ENCODE data around the gene MRGPRF. TPM values are rescaled to one million over a fixed set of nuclear protein-coding genes. Genes with fewer than 3 reads are reported as not detected.

The MRGPRF gene
- total and polyA plus RNA-seq, 2 of the 8 experiments (the other 6 are each of a cell fraction or from before 2014, with no cell fraction given): 7.5 to 11.0 TPM

DNA sequence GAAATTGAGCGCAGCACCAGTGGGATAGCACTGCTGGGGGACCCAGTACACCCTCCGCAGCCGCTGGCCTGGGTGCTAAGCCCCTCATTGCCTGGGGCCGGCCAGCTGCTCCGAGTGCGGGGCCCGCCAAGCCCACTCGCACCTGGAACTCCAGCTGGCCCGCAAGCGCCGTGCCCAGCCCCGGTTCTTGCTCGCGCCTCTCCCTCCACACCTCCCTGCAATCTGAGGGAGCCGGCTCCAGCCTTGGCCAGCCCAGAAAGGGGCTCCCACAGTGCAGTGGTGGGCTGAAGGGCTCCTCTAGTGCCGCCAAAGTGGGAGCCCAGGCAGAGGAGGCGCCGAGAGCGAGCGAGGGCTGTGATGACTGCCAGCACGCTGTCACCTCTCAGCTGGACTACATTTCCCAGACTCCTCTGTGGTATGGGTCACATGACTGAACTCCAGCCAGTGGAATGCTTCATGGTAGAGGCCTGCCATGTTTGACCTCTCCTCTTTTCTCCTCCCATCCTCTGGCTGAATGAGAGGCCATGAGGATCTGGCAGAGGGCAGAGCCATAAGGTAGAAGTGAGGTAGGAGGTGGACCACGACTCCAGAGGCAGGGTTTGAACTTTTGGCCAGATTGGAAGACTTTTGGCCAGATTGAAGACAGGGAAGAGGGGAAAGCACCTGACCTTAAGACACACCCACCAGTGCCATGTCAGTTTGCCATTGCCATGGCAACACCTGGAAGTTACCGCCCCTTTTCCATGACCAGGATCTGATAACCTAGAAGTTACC lies 38.4 kb downstream of the MRGPRF start (continued):
- TF ChIP-seq, protein P1, sequence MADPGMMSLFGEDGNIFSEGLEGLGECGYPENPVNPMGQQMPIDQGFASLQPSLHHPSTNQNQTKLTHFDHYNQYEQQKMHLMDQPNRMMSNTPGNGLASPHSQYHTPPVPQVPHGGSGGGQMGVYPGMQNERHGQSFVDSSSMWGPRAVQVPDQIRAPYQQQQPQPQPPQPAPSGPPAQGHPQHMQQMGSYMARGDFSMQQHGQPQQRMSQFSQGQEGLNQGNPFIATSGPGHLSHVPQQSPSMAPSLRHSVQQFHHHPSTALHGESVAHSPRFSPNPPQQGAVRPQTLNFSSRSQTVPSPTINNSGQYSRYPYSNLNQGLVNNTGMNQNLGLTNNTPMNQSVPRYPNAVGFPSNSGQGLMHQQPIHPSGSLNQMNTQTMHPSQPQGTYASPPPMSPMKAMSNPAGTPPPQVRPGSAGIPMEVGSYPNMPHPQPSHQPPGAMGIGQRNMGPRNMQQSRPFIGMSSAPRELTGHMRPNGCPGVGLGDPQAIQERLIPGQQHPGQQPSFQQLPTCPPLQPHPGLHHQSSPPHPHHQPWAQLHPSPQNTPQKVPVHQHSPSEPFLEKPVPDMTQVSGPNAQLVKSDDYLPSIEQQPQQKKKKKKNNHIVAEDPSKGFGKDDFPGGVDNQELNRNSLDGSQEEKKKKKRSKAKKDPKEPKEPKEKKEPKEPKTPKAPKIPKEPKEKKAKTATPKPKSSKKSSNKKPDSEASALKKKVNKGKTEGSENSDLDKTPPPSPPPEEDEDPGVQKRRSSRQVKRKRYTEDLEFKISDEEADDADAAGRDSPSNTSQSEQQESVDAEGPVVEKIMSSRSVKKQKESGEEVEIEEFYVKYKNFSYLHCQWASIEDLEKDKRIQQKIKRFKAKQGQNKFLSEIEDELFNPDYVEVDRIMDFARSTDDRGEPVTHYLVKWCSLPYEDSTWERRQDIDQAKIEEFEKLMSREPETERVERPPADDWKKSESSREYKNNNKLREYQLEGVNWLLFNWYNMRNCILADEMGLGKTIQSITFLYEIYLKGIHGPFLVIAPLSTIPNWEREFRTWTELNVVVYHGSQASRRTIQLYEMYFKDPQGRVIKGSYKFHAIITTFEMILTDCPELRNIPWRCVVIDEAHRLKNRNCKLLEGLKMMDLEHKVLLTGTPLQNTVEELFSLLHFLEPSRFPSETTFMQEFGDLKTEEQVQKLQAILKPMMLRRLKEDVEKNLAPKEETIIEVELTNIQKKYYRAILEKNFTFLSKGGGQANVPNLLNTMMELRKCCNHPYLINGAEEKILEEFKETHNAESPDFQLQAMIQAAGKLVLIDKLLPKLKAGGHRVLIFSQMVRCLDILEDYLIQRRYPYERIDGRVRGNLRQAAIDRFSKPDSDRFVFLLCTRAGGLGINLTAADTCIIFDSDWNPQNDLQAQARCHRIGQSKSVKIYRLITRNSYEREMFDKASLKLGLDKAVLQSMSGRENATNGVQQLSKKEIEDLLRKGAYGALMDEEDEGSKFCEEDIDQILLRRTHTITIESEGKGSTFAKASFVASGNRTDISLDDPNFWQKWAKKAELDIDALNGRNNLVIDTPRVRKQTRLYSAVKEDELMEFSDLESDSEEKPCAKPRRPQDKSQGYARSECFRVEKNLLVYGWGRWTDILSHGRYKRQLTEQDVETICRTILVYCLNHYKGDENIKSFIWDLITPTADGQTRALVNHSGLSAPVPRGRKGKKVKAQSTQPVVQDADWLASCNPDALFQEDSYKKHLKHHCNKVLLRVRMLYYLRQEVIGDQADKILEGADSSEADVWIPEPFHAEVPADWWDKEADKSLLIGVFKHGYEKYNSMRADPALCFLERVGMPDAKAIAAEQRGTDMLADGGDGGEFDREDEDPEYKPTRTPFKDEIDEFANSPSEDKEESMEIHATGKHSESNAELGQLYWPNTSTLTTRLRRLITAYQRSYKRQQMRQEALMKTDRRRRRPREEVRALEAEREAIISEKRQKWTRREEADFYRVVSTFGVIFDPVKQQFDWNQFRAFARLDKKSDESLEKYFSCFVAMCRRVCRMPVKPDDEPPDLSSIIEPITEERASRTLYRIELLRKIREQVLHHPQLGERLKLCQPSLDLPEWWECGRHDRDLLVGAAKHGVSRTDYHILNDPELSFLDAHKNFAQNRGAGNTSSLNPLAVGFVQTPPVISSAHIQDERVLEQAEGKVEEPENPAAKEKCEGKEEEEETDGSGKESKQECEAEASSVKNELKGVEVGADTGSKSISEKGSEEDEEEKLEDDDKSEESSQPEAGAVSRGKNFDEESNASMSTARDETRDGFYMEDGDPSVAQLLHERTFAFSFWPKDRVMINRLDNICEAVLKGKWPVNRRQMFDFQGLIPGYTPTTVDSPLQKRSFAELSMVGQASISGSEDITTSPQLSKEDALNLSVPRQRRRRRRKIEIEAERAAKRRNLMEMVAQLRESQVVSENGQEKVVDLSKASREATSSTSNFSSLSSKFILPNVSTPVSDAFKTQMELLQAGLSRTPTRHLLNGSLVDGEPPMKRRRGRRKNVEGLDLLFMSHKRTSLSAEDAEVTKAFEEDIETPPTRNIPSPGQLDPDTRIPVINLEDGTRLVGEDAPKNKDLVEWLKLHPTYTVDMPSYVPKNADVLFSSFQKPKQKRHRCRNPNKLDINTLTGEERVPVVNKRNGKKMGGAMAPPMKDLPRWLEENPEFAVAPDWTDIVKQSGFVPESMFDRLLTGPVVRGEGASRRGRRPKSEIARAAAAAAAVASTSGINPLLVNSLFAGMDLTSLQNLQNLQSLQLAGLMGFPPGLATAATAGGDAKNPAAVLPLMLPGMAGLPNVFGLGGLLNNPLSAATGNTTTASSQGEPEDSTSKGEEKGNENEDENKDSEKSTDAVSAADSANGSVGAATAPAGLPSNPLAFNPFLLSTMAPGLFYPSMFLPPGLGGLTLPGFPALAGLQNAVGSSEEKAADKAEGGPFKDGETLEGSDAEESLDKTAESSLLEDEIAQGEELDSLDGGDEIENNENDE (IDR thresholded peaks at IDR 0.05; ENCODE audit: insufficient replicate concordance, low read length): no peak
- TF ChIP-seq POLR2AphosphoS5 (IDR thresholded peaks at IDR 0.05; ENCODE audit: low read depth, low read length): no peak
- TF ChIP-seq SIX5 (IDR thresholded peaks at IDR 0.05; ENCODE audit: low read depth, low read length): peak; percentile 62
- TF ChIP-seq JUN (IDR thresholded peaks at IDR 0.05; ENCODE audit: low read depth, low read length): no peak
- TF ChIP-seq, protein P2, sequence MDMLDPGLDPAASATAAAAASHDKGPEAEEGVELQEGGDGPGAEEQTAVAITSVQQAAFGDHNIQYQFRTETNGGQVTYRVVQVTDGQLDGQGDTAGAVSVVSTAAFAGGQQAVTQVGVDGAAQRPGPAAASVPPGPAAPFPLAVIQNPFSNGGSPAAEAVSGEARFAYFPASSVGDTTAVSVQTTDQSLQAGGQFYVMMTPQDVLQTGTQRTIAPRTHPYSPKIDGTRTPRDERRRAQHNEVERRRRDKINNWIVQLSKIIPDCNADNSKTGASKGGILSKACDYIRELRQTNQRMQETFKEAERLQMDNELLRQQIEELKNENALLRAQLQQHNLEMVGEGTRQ (IDR thresholded peaks at IDR 0.05; ENCODE audit: low read length): peak; percentile 82
- no peak for TF ChIP-seq SIN3A (conservative IDR thresholded peaks at IDR 0.05 in 1 of 2, IDR thresholded peaks at IDR 0.05 in 1 of 2; ENCODE audit: low read depth in 1 of 2, low read length in 2 of 2)
- TF ChIP-seq, protein P3, sequence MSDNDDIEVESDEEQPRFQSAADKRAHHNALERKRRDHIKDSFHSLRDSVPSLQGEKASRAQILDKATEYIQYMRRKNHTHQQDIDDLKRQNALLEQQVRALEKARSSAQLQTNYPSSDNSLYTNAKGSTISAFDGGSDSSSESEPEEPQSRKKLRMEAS (IDR thresholded peaks at IDR 0.05): 0 out of 2 replicates have a peak, but pooled peaks have one; percentile 21

Measured in H1 (cell line).